Measurements from ENCODE around the gene CHN2. TPM values are rescaled to one million over a fixed set of nuclear protein-coding genes. Genes with fewer than 3 reads are reported as not detected.

The CHN2 gene
- total RNA-seq, 6 experiments from 2014 or later = not detected

DNA sequence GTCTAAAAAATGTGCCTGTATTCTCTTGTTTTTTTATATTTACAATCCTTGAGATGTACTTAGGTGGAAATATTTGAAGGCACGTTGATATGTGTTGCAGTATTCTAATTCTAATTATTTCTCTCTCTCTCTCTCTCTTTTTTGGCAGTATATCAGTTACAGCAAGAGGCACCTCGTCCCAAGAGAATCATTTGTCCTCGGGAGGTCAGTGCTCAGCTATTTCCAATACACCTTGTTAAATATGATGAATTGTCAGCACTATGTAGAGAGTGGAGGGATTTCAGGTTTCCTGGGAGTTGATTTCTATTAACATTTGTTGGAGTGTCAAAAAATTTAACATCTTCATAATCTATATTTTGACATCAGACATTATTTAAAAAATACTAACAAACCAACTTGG lies 173.2 kb downstream of the CHN2 start:
- no peaks in the 10 kb centered on the region; the same call in 1 of the 2 replicates for H3K9me3 Mint-ChIP-seq
- H3K36me3 Mint-ChIP-seq (ENCODE audit: low read depth) = no peaks in the 10 kb centered on the region
- DNase-seq = no peak
- no peak overlapping the region for H3K27ac Mint-ChIP-seq
- no peak overlapping the region for H3K4me3 Mint-ChIP-seq
- no peaks in the 10 kb centered on the region for H3K4me1 Mint-ChIP-seq (ENCODE audit: low read depth)
- peaks cover 2% of the 10 kb centered on the region; the same call in 1 of the 2 replicates for H3K27me3 Mint-ChIP-seq (ENCODE audit: insufficient read depth)
- no peak for TF ChIP-seq CTCF (IDR thresholded peaks at IDR 0.05)

GRCh38 chr7:29369909-29370488 lies 175.4 kb downstream of the CHN2 start:
- Mint-ChIP-seq H3K36me3 (ENCODE audit: low read depth) (no peaks in the 10 kb centered on the region), H3K9me3 (no peaks in the 10 kb centered on the region; the same call in 1 of the 2 replicates), H3K4me3 (no peak overlapping the region), H3K27me3 (ENCODE audit: insufficient read depth) (no peaks in the 10 kb centered on the region), H3K27ac (no peak overlapping the region), H3K4me1 (ENCODE audit: low read depth) (no peaks in the 10 kb centered on the region)
- TF ChIP-seq CTCF (IDR thresholded peaks at IDR 0.05) = no peak
- no peak for DNase-seq

DNA sequence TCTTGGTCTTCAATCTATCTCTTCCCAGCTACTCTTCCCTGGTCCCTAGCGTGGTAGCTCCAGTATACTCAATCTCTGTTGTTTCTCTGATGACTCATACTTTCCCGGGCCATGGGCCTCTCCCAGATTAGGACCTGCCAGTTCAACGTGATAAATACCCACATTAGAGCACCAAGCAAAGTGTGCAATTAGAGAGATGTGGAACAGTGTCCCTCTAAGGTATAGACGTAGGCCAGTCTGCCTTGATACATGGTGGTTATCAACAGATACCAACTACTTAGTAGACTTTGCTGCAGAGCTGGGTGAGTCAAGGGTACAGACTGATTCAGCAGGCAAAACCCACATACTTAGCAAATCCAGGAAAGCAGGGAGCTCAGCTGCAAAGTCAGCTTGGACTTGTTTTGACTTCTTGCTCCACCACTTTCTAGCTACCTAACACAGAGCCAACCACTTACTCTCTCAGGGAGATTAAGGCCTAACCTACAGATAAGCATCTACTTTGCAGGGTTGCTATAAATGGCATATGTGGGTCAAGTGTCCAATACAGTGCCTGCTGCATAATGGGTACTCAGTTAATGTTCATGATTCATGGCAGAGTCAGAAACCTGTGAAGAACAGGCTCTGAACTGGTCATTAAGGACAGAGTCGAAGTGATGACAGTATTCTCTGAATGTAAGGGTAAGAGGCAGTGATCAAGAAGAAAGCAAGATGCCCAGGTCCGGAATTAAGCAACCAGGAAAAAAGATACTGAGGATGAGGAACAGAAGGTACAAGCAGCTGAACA lies 176.1 kb downstream of the CHN2 start:
- Mint-ChIP-seq H3K4me1 (ENCODE audit: low read depth) (no peaks in the 10 kb centered on the region), H3K4me3 (no peak overlapping the region), H3K27ac (no peak overlapping the region), H3K9me3 (no peaks in the 10 kb centered on the region; the same call in 1 of the 2 replicates), H3K36me3 (ENCODE audit: low read depth) (no peaks in the 10 kb centered on the region), H3K27me3 (ENCODE audit: insufficient read depth) (no peaks in the 10 kb centered on the region)
- no peak for TF ChIP-seq CTCF (IDR thresholded peaks at IDR 0.05)
- no peak for DNase-seq

- H3K27ac Mint-ChIP-seq = no peak overlapping the region
Measured at GRCh38 chr7:29371472-29371871, 176.9 kb downstream of the CHN2 start.

More at GRCh38 chr7:29371472-29371871, 176.9 kb downstream of the CHN2 start:
- no peaks in the 10 kb centered on the region for H3K27me3 Mint-ChIP-seq (ENCODE audit: insufficient read depth)
- H3K4me1 Mint-ChIP-seq (ENCODE audit: low read depth) = no peaks in the 10 kb centered on the region
- DNase-seq = no peak
- TF ChIP-seq CTCF (IDR thresholded peaks at IDR 0.05) = no peak
- no peak overlapping the region for H3K4me3 Mint-ChIP-seq
- H3K9me3 Mint-ChIP-seq = no peaks in the 10 kb centered on the region; the same call in 1 of the 2 replicates
- H3K36me3 Mint-ChIP-seq (ENCODE audit: low read depth) = no peaks in the 10 kb centered on the region

All from HFFc6 (cell line).